Stomach (tissue), 9 donors: ENCODE data around the gene PLEKHG5. TPM values are rescaled to one million over a fixed set of nuclear protein-coding genes. Genes with fewer than 3 reads are reported as not detected.

Source experiments
- DNase-seq, 2 donors: peaks; one replicate each; pipeline versions ENCODE4 v3.0.0 to v3.0.0-alpha.2; 2013 to 2019
- H3K27ac ChIP-seq, 5 donors: fragments of 200-600 bp in 4 of 5; sonication (generic) in 4 of 5; one replicate each; pipeline ENCODE4 v1.5.1; 2013 to 2019; ENCODE audit warnings: mild to moderate bottlenecking in 1 of 5, moderate library complexity in 1 of 5
- H3K27me3 ChIP-seq, 3 donors: fragments of 200-600 bp; sonication (generic); one replicate each; pipeline ENCODE4 v1.5.1; 2017 to 2019; ENCODE audit warnings: mixed run types in 1 of 3
- H3K36me3 ChIP-seq, 4 donors: fragments of 200-600 bp; sonication (generic); 1 replicate in 3 of 4; 2 replicates in 1 of 4; pipeline ENCODE4 v1.5.1; 2016 to 2019
- H3K4me1 ChIP-seq, 4 donors: fragments of 200-600 bp; sonication (generic); one replicate each; pipeline ENCODE4 v1.5.1; 2016 to 2019
- H3K4me3 ChIP-seq, 4 donors: fragments of 200-600 bp; sonication (generic) in 3 of 4; one replicate each; pipeline ENCODE4 v1.5.1; 2016 to 2019; ENCODE audit warnings: mild to moderate bottlenecking in 1 of 4
- H3K9me3 ChIP-seq, 4 donors: fragments of 200-600 bp; sonication (generic); one replicate each; pipeline ENCODE4 v1.5.1; 2016 to 2019
- EP300 ChIP-seq: sonication (generic); formaldehyde crosslinking; IDR thresholded peaks from one replicate; pipeline ENCODE4 v1.6.1; 2017; ENCODE audit warnings: antibody characterized with exemption
- POLR2A ChIP-seq, 4 donors: fragments of 450-650 bp; IDR thresholded peaks; one replicate each; pipeline ENCODE4 v1.6.1; 2016; ENCODE audit warnings: antibody characterized with exemption in 4 of 4, control low read depth in 2 of 4, mild to moderate bottlenecking in 1 of 4, moderate library complexity in 1 of 4
- POLR2AphosphoS5 ChIP-seq, 3 donors: sonication (generic); formaldehyde crosslinking; IDR thresholded peaks; one replicate each; pipeline ENCODE4 v1.6.1; 2016; ENCODE audit warnings: antibody characterized with exemption in 3 of 3
- WGBS, 5 donors: extraction: QIAGEN DNeasy Blood & Tissue Kit in 3 of 5; methylation state at CpG; one replicate each; pipeline versions ENCODE4 v1.1.5 to v1.1.7; 2013 to 2018; 5-methylcytosine and 5-hydroxymethylcytosine counted together
- intact Hi-C: fragments of 100-400 bp; cut with DNase I; formaldehyde crosslinking; loops from one replicate; pipeline ENCODE4 v1.15.1; 2023; ENCODE audit warnings: low total_unique reads
- polyA plus RNA-seq, 3 donors: library from polyadenylated mRNA; stranded (reverse); fragments of 200-250 nt; gene quantifications; one replicate each; pipeline ENCODE4 v1.2.3, GENCODE V29; 2013
- total RNA-seq, 5 donors: library from RNA; depleted of rRNA; stranded (reverse); fragments of >200 nt; gene quantifications; one replicate each; pipeline versions ENCODE4 v1.1.0 to v1.2.3, GENCODE V29; 2014 to 2016
- TF ChIP-seq, protein P1 (sequence below), 7 experiments: fragments of 450-650 bp in 4 of 7; fragments of 200-600 bp in 3 of 7; sonication (generic) in 3 of 7; IDR thresholded peaks; one replicate each; pipeline ENCODE4 v1.5.1; 2016 to 2019; ENCODE audit warnings: antibody characterized with exemption in 7 of 7, control low read depth in 2 of 7, mild to moderate bottlenecking in 1 of 7
- donor health status: healthy with polysubstance abuse.
- donor health status: Bipolar disorder and iron deficiency.
- donor health status: healthy.

PLEKHG5 gene
- total and polyA plus RNA-seq, 8 donors: 1.4 to 58.8 (median 7.4) TPM

DNA sequence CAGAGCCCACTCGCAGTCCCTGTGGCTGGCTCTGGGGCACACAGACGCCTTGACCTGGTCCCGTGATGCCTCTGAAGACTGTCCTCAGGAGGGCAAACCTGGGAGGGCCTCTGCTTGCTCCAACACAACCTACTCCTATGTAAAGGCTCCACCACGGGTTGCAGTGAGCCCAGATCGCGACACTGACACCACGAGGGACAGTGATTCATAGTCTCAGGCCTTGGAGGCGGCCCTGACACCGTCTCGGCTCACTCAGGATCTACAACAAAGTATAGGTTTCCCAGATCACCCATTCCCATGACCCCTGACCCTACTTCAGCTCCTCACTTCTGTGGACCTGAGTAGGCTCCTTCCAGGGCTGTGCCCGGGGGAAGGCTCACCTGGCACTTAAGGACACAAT is 34.8 kb upstream of the PLEKHG5 start:
- Histone ChIP-seq H3K4me3 (no peak overlapping the region), H3K9me3 (no peaks in the 10 kb centered on the region), H3K27ac (no peak overlapping the region), H3K27me3 (no peaks in the 10 kb centered on the region), H3K4me1 (no peaks in the 10 kb centered on the region), H3K36me3 (peaks cover 57 to 78% (median 74%) of the 10 kb centered on the region in 4 donors)
- no peak for DNase-seq
- TF ChIP-seq EP300: no peak
- no peak for TF ChIP-seq POLR2AphosphoS5 (IDR thresholded peaks at IDR 0.05)
- TF ChIP-seq, protein P1, sequence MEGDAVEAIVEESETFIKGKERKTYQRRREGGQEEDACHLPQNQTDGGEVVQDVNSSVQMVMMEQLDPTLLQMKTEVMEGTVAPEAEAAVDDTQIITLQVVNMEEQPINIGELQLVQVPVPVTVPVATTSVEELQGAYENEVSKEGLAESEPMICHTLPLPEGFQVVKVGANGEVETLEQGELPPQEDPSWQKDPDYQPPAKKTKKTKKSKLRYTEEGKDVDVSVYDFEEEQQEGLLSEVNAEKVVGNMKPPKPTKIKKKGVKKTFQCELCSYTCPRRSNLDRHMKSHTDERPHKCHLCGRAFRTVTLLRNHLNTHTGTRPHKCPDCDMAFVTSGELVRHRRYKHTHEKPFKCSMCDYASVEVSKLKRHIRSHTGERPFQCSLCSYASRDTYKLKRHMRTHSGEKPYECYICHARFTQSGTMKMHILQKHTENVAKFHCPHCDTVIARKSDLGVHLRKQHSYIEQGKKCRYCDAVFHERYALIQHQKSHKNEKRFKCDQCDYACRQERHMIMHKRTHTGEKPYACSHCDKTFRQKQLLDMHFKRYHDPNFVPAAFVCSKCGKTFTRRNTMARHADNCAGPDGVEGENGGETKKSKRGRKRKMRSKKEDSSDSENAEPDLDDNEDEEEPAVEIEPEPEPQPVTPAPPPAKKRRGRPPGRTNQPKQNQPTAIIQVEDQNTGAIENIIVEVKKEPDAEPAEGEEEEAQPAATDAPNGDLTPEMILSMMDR (IDR thresholded peaks at IDR 0.05): no peak
- no peak for TF ChIP-seq POLR2A (IDR thresholded peaks at IDR 0.05)
- intact Hi-C loops: no loop called here
- WGBS, 5 donors: 75 to 90% (median 84%) methylated on average over 11 of the region's 11 CpGs

DNA sequence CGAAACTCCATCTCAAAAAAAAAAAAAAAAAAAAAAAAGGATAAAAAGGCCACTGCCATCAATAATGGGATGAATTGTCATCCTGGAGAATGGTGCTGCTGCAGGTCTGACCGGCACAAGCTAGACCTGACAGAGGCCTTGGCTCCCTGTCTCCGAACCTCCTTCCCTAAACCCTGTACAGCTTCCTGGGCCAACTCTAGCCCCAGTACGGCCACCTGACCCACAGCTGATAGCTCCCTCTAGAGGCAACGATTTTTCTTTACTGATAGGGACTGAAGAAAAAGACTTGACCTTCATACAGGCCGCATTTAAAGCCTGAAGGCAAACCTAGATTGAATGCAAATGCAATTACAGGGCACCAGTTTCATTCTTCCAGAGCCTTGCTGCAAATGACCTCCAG is 32.1 kb upstream of the PLEKHG5 start:
- Histone ChIP-seq H3K9me3 (no peaks in the 10 kb centered on the region), H3K4me3 (no peak overlapping the region), H3K27ac (no peak overlapping the region), H3K27me3 (no peaks in the 10 kb centered on the region), H3K36me3 (peaks cover 36 to 50% (median 47%) of the 10 kb centered on the region in 4 donors), H3K4me1 (peaks cover 0 to 16% (median 12%) of the 10 kb centered on the region in 4 donors)
- TF ChIP-seq EP300 (no peak), POLR2A (IDR thresholded peaks at IDR 0.05) (no peak), POLR2AphosphoS5 (IDR thresholded peaks at IDR 0.05) (peak in 1 of 3 donors; percentile 9)
- TF ChIP-seq, protein P1 (IDR thresholded peaks at IDR 0.05): peak in 3 of 7 experiments; percentile 14 to 29 (median 24)
- DNase-seq: peak in 1 of 2 donors; percentile 48
- WGBS, 5 donors: 34 to 52% (median 39%) methylated on average over 5 to 6 of the region's 6 CpGs
- intact Hi-C loops: no loop called here

DNA sequence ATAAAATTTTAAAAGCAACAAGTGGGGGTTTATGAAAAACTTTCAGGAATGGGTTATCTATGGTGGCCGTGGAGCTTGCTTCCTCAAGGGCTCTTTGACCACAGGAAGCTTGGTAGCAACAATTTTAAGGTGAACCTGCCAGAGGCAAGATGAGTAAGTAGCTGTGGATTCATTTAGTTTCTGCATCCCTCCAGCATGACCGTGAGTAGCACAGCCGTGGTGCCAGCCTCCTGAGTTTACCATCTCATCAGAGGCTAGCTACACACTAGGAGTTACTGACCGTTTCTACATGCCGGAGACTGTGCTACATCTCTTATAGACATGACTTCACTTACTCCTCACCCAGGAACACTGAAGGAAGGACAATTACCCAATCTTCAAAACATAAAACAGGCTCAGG is 30.1 kb upstream of the PLEKHG5 start:
- Histone ChIP-seq H3K4me3 (no peak overlapping the region), H3K27ac (no peak overlapping the region), H3K36me3 (peaks cover 18 to 30% (median 26%) of the 10 kb centered on the region in 4 donors), H3K9me3 (no peaks in the 10 kb centered on the region), H3K27me3 (no peaks in the 10 kb centered on the region), H3K4me1 (peaks cover 0 to 16% (median 12%) of the 10 kb centered on the region in 4 donors)
- WGBS, 5 donors: 57 to 80% (median 63%) methylated on average over 5 of the region's 5 CpGs
- intact Hi-C loops: no loop called here
- TF ChIP-seq, protein P1 (IDR thresholded peaks at IDR 0.05): no peak
- no peak for TF ChIP-seq EP300
- no peak for DNase-seq

DNA sequence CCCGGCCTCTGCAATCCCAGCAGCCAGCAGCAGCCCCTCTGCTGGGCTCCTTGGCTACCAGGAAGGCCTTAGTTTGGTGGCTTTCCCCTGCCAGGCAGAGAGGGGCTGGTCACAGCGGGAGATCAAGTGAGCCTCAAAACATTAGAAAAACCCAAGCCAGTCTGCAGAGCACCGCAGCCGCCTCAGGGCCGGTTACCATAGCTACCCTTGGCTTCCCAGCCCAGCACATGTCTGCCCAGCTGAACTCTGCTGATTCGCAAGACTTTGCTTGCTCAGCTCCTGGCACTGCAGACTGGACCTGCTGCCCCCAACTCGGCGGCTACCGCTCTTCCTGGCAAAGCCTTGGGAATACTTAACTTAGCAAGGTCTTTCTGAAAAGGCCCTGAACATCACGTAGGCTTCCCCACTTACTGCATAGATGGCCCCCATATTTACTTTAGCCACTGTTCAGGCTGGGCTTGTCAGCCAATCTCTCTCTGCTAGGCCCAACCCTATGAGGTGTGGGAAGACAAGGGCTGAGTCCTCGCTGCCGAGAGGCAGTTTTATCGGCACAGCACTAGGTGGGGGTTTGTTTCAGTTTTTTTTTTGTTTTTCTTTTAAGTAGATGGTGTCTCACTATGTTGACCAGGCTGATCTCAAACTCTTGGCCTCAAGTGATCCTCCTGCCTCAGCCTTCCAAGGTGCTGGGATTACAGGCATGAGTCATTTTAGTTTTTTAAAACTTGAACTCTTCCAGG is 28.6 kb upstream of the PLEKHG5 start:
- Histone ChIP-seq H3K36me3 (peaks cover 4 to 16% (median 12%) of the 10 kb centered on the region in 4 donors), H3K4me3 (no peak overlapping the region), H3K27me3 (no peaks in the 10 kb centered on the region), H3K4me1 (peaks cover 0 to 16% (median 12%) of the 10 kb centered on the region in 4 donors), H3K27ac (no peak overlapping the region), H3K9me3 (no peaks in the 10 kb centered on the region)
- WGBS, 5 donors: 22 to 38% (median 30%) methylated on average over 8 to 13 of the region's 13 CpGs
- intact Hi-C loops: no loop called here
- no peak for TF ChIP-seq POLR2AphosphoS5 (IDR thresholded peaks at IDR 0.05)
- no peak for TF ChIP-seq EP300
- no peak for TF ChIP-seq POLR2A (IDR thresholded peaks at IDR 0.05)
- TF ChIP-seq, protein P1 (IDR thresholded peaks at IDR 0.05): no peak
- DNase-seq: peak in 1 of 2 donors; percentile 80
